SK-N-SH treated with all-trans-retinoic acid at 6 μM for 48 hours (cell line): ENCODE data around the gene CDH22.

Source experiments
- ATAC-seq: fragments of 200-7000 bp; cut with Tn5 transposase; 3 replicates; pipeline ENCODE4 v1.9.1; 2020; ENCODE audit warnings: mild to moderate bottlenecking, moderate library complexity
- ARNTL ChIP-seq: fragments of 450-650 bp; formaldehyde crosslinking; IDR thresholded peaks from 2 replicates; pipeline ENCODE4 v1.5.0; 2020; ENCODE audit warnings: low read depth, mild to moderate bottlenecking, moderate library complexity, borderline replicate concordance
- BACH2 ChIP-seq: fragments of 250-450 bp; sonication (Bioruptor Pico); IDR thresholded peaks from 2 replicates; pipeline ENCODE4 v1.9.0; 2021; ENCODE audit warnings: mild to moderate bottlenecking, borderline replicate concordance
- CSDC2 ChIP-seq: fragments of 250-450 bp; sonication (Bioruptor Pico); IDR thresholded peaks from 2 replicates; pipeline ENCODE4 v1.5.0; 2020; ENCODE audit warnings: mild to moderate bottlenecking, moderate library complexity
- ESRRG ChIP-seq: fragments of 250-450 bp; sonication (Bioruptor Pico); IDR thresholded peaks from 2 replicates; pipeline ENCODE4 v1.6.1; 2021; ENCODE audit warnings: mild to moderate bottlenecking
- GLIS3 ChIP-seq: fragments of 250-450 bp; sonication (Bioruptor Pico); IDR thresholded peaks from 2 replicates; pipeline ENCODE4 v1.5.0; 2020; ENCODE audit warnings: mild to moderate bottlenecking, moderate library complexity
- ISL1 ChIP-seq: fragments of 250-450 bp; sonication (Bioruptor Pico); IDR thresholded peaks from 2 replicates; pipeline ENCODE4 v2.1.2; 2022; ENCODE audit warnings: mild to moderate bottlenecking, moderate library complexity
- OSR1 ChIP-seq: fragments of 250-450 bp; sonication (Bioruptor Pico); IDR thresholded peaks from 2 replicates; pipeline ENCODE4 v1.8.0; 2022; ENCODE audit warnings: moderate library complexity, mild to moderate bottlenecking, inconsistent platforms
- PATZ1 ChIP-seq: fragments of 250-450 bp; sonication (Bioruptor Pico); IDR thresholded peaks from 2 replicates; pipeline ENCODE4 v1.8.0; 2020; ENCODE audit warnings: mild to moderate bottlenecking, moderate library complexity, borderline replicate concordance
- POU6F1 ChIP-seq: fragments of 250-450 bp; sonication (Bioruptor Pico); IDR thresholded peaks from 2 replicates; pipeline ENCODE4 v1.8.0; 2021; ENCODE audit warnings: low read depth, mild to moderate bottlenecking, moderate library complexity, borderline replicate concordance
- PPARA ChIP-seq: fragments of 250-450 bp; sonication (Bioruptor Pico); IDR thresholded peaks from 2 replicates; pipeline ENCODE4 v1.5.0; 2020; ENCODE audit warnings: mild to moderate bottlenecking, borderline replicate concordance
- RARB ChIP-seq: fragments of 250-450 bp; sonication (Bioruptor Pico); IDR thresholded peaks from 2 replicates; pipeline ENCODE4 v1.8.0; 2021; ENCODE audit warnings: mild to moderate bottlenecking, moderate library complexity
- SNAI2 ChIP-seq: fragments of 250-450 bp; sonication (Bioruptor Pico); IDR thresholded peaks from 2 replicates; pipeline ENCODE4 v1.5.0; 2020; ENCODE audit warnings: mild to moderate bottlenecking, moderate library complexity
- TCF4 ChIP-seq: fragments of 250-450 bp; sonication (Bioruptor Pico); IDR thresholded peaks from 2 replicates; pipeline ENCODE4 v1.8.0; 2021; ENCODE audit warnings: mild to moderate bottlenecking, moderate library complexity, borderline replicate concordance
- TOX ChIP-seq: fragments of 250-450 bp; sonication (Bioruptor Pico); IDR thresholded peaks from 2 replicates; pipeline ENCODE4 v1.8.0; 2021; ENCODE audit warnings: mild to moderate bottlenecking, moderate library complexity, borderline replicate concordance
- TSHZ2 ChIP-seq: fragments of 250-450 bp; sonication (Bioruptor Pico); IDR thresholded peaks from 2 replicates; pipeline ENCODE4 v1.5.0; 2020; ENCODE audit warnings: mild to moderate bottlenecking, moderate library complexity
- ZC3H10 ChIP-seq: fragments of 250-450 bp; sonication (Bioruptor Pico); IDR thresholded peaks from 2 replicates; pipeline ENCODE4 v1.5.1; 2021; ENCODE audit warnings: mild to moderate bottlenecking, moderate library complexity
- ZFP3 ChIP-seq: fragments of 250-450 bp; sonication (Bioruptor Pico); IDR thresholded peaks from 2 replicates; pipeline ENCODE4 v1.5.0; 2020; ENCODE audit warnings: mild to moderate bottlenecking, moderate library complexity
- ZFP30 ChIP-seq: fragments of 450-650 bp; formaldehyde crosslinking; IDR thresholded peaks from 2 replicates; pipeline ENCODE4 v1.5.0; 2022; ENCODE audit warnings: mild to moderate bottlenecking, moderate library complexity
- ZNF565 ChIP-seq: fragments of 450-650 bp; formaldehyde crosslinking; conservative IDR thresholded peaks from 2 replicates; pipeline ENCODE4 v1.5.0; 2020; ENCODE audit warnings: low read depth, mild to moderate bottlenecking, moderate library complexity
- ZNF70 ChIP-seq: fragments of 450-650 bp; formaldehyde crosslinking; IDR thresholded peaks from 2 replicates; pipeline ENCODE4 v1.5.0; 2020; ENCODE audit warnings: mild to moderate bottlenecking, moderate library complexity
- ZNF8 ChIP-seq: fragments of 450-650 bp; formaldehyde crosslinking; IDR thresholded peaks from 2 replicates; pipeline ENCODE4 v1.5.0; 2020; ENCODE audit warnings: mild to moderate bottlenecking, moderate library complexity

CDH22 gene

GRCh38 chr20:46289432-46289831, 18.9 kb downstream of the CDH22 start (continued):
- TF ChIP-seq TOX (CRISPR knock-in tag), result no peak

- TF ChIP-seq ZNF70 (CRISPR knock-in tag), result no peak
- no peak for TF ChIP-seq ISL1 (CRISPR knock-in tag)
- no peak for TF ChIP-seq SNAI2 (CRISPR knock-in tag)
- no peak for TF ChIP-seq PPARA (CRISPR knock-in tag)
- TF ChIP-seq OSR1 (CRISPR knock-in tag), result no peak
- TF ChIP-seq TSHZ2, result no peak
- no peak for TF ChIP-seq TCF4 (CRISPR knock-in tag)
- no peak for TF ChIP-seq BACH2 (CRISPR knock-in tag)
- TF ChIP-seq ARNTL (CRISPR knock-in tag), result no peak
- TF ChIP-seq ESRRG (CRISPR knock-in tag), result no peak
- no peak for TF ChIP-seq ZNF8 (CRISPR knock-in tag)
- TF ChIP-seq TOX (CRISPR knock-in tag), result no peak
- no peak for TF ChIP-seq PATZ1 (CRISPR knock-in tag)
- TF ChIP-seq CSDC2 (CRISPR knock-in tag), result no peak
- TF ChIP-seq ZNF565 (CRISPR knock-in tag), result no peak
- TF ChIP-seq GLIS3 (CRISPR knock-in tag), result no peak
- ATAC-seq, result no peak
Observed at GRCh38 chr20:46286977-46287376, 21.3 kb downstream of the CDH22 start.

GRCh38 chr20:46286382-46286781, 21.9 kb downstream of the CDH22 start:
- ATAC-seq, result no peak
- TF ChIP-seq TSHZ2, result no peak
- TF ChIP-seq, all 23 proteins: peak for 0

GRCh38 chr20:46285740-46286139, 22.6 kb downstream of the CDH22 start:
- TF ChIP-seq ZFP3, result no peak
- no peak for TF ChIP-seq ISL1 (CRISPR knock-in tag)
- no peak for TF ChIP-seq SNAI2 (CRISPR knock-in tag)
- TF ChIP-seq ESRRG (CRISPR knock-in tag), result no peak
- TF ChIP-seq POU6F1, result no peak
- TF ChIP-seq, all 23 proteins: peak for 0
- ATAC-seq, result no peak

GRCh38 chr20:46285072-46285471, 23.2 kb downstream of the CDH22 start:
- ATAC-seq, result no peak
- TF ChIP-seq ISL1 (CRISPR knock-in tag), result no peak
- no peak for TF ChIP-seq ARNTL (CRISPR knock-in tag)
- TF ChIP-seq PATZ1 (CRISPR knock-in tag), result no peak
- no peak for TF ChIP-seq POU6F1
- TF ChIP-seq SNAI2 (CRISPR knock-in tag), result no peak
- no peak for TF ChIP-seq ZC3H10
- no peak for TF ChIP-seq ZFP30 (CRISPR knock-in tag)
- no peak for TF ChIP-seq ZNF565 (CRISPR knock-in tag)
- TF ChIP-seq TCF4 (CRISPR knock-in tag), result no peak
- TF ChIP-seq OSR1 (CRISPR knock-in tag), result no peak
- no peak for TF ChIP-seq BACH2 (CRISPR knock-in tag)
- TF ChIP-seq ZFP3, result no peak
- no peak for TF ChIP-seq TOX (CRISPR knock-in tag)
- no peak for TF ChIP-seq ZNF8 (CRISPR knock-in tag)
- no peak for TF ChIP-seq ESRRG (CRISPR knock-in tag)
- no peak for TF ChIP-seq ZNF70 (CRISPR knock-in tag)
- no peak for TF ChIP-seq PPARA (CRISPR knock-in tag)
- no peak for TF ChIP-seq RARB (CRISPR knock-in tag)
